ENCODE data around the gene ADA.

ADA gene

GRCh38 chr20:44573501-44573869, 78.0 kb downstream of the ADA start:
- DNase-seq = no peak

- peak; percentile 93 for DNase-seq
Measured at GRCh38 chr20:44572551-44573500, 78.7 kb downstream of the ADA start.

- peak; percentile 55 for DNase-seq
Measured at GRCh38 chr20:44571362-44571988, 80.0 kb downstream of the ADA start.

GRCh38 chr20:44570367-44570766, 81.1 kb downstream of the ADA start:
- DNase-seq = no peak
